Activated naive CD4-positive, alpha-beta T cell treated with anti-CD3 and anti-CD28 coated beads, Interleukin-2, amount 50 U/mL, for 72 hours (primary cell): ENCODE measurements around the gene SAMD14. TPM values are rescaled to one million over a fixed set of nuclear protein-coding genes. Genes with fewer than 3 reads are reported as not detected.

ENCODE experiments used
- ATAC-seq, 2 donors: fragments of 150-1000 bp; cut with Tn5 transposase; 2 replicates each; pipeline ENCODE4 v1.10.0; 2021; ENCODE audit warnings: mild to moderate bottlenecking in 2 of 2, moderate library complexity in 2 of 2
- DNase-seq, 2 donors: peaks; one replicate each; pipeline ENCODE4 v3.0.0; 2021 to 2022; ENCODE audit warnings: low spot score in 2 of 2
- H3K27ac Mint-ChIP-seq, 2 donors: one replicate each; pipeline ENCODE4 v1.8.0; 2022; ENCODE audit warnings: mild to moderate bottlenecking in 2 of 2, mixed read lengths in 2 of 2
- H3K36me3 Mint-ChIP-seq, 2 donors: one replicate each; pipeline ENCODE4 v1.8.0; 2022; ENCODE audit warnings: mixed read lengths in 2 of 2
- H3K9me3 Mint-ChIP-seq, 2 donors: one replicate each; pipeline ENCODE4 v1.8.0; 2022; ENCODE audit warnings: mixed read lengths in 2 of 2
- total RNA-seq, 2 donors: library from RNA; stranded (reverse); gene quantifications; one replicate each; pipeline ENCODE4 v1.2.3, GENCODE V29; 2022

The SAMD14 gene
- total RNA-seq: 1 to 10 TPM; 1.3 to 4.4 TPM

DNA sequence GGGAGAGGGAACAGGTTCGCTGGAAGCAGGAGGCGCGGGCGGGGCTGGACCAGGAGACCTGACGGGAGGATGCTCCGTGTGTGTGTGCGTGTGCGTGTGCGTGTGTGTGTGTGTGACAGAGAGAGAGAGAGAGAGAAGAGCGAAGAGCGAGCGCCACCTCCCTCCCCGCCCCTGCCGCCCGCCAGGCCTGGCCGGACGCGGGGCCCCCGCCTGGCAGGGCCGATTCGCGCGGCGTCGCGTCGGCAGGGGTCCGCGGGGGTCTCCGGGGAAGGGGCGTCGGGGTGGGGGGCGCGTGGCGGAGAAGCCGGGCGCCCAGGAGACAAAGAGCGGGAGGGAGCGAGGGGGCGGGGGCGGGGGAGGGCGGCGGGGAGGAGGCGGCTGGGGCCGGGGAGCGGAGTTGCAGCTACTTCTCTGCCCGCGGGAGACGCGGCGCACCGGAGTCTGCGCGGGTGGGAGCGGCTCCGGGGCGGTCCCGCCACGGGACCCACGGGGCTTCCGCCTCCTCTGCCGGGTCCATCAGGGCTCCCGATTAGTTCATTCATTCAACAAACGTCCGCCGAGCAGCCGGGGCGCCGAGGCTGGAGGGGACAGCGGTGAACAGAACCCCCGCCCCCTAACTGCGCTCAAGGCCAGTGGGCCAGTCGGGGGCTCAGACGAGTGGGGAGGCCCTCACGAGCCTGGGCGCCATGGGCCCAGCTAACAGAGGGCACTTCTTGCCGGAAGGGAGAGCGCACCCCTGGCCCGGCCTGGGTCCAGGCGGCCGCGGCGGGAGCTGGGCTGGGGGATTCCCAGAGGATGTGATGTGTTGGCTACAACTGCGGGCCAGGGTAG is at the start of gene SAMD14:
SAMD14 (minus strand) TSS at position 433 of the 831 bp plus-strand sequence. CDS start 5,201 bp downstream, outside the sequence.
- Mint-ChIP-seq H3K36me3 (peaks cover 0 to 11% of the 10 kb centered on the region in 2 donors), H3K9me3 (no peaks in the 10 kb centered on the region), H3K27ac (peak within 1 kb of the TSS; percentile 68 to 79)
- peak; percentile 54 to 66 for ATAC-seq
- DNase-seq: peak in 1 of 2 donors; percentile 37

DNA sequence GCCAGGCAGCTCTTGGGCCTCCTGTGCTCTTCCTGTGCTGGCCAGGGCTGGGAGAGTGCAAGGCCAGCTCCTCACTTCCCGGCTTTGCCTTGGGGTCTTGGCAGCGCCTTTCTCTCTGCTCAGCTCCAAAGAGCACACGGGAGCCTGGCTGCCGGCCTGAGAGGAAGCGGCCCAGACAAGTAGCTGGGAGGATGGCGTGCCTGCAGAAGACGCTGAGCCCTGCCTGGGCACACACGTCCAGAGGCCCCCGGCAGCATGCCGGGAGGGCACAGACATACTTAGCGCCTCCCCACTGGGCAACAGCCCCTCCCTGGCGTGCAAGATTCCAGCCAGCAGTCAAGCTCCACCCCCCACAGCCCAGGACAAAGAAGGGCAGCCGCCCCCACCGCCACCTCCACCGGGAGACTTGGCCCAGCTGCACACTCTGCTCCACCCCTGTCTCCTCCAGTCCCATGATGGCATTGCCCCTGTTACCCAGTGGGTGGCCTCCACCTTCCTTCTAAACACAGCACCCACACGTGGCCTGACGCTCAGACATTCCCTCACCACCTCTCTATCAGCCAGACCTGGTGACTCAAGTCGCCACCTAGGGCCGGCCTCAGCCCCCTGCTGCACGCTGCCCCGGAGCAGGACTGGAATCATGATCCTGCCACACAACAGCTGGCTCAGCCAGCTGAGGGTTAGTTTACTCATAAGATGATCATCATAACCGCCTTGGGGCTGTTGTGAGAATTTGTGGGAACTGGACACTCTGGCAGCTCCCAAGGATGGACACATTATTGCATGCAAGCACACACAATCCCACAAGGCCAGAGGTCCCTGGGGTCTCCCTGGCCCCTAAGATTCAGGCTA is 48.2 kb upstream of the SAMD14 start:
- ATAC-seq (peak; percentile 87 to 95), DNase-seq (peak in 1 of 2 donors; percentile 49)
- Mint-ChIP-seq H3K27ac (peak overlapping the region in 1 of 2 donors; percentile 57), H3K36me3 (no peaks in the 10 kb centered on the region), H3K9me3 (no peaks in the 10 kb centered on the region)

DNA sequence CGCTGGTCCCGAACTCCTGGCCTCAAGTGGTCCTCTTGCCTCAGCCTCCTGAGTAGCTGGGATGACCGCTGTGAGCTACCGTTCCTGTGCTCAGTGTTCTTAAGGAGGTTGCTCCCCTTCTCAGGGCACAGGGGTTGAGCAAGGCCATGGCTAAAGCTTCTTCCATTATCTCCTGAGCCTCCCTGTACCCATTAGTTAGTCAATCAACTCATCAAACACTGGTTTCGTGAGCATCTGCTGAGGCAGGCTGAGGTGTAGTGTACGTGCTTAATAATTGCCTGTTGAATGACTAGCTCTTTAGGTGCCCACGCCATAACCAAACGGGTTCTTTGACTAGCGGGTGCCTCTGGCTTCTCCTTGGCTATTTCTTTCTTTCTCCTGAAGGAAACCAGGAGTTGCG is 47.5 kb upstream of the SAMD14 start:
- Mint-ChIP-seq H3K27ac (peak overlapping the region in 1 of 2 donors; percentile 57), H3K9me3 (no peaks in the 10 kb centered on the region), H3K36me3 (no peaks in the 10 kb centered on the region)
- ATAC-seq: no peak
- no peak for DNase-seq

DNA sequence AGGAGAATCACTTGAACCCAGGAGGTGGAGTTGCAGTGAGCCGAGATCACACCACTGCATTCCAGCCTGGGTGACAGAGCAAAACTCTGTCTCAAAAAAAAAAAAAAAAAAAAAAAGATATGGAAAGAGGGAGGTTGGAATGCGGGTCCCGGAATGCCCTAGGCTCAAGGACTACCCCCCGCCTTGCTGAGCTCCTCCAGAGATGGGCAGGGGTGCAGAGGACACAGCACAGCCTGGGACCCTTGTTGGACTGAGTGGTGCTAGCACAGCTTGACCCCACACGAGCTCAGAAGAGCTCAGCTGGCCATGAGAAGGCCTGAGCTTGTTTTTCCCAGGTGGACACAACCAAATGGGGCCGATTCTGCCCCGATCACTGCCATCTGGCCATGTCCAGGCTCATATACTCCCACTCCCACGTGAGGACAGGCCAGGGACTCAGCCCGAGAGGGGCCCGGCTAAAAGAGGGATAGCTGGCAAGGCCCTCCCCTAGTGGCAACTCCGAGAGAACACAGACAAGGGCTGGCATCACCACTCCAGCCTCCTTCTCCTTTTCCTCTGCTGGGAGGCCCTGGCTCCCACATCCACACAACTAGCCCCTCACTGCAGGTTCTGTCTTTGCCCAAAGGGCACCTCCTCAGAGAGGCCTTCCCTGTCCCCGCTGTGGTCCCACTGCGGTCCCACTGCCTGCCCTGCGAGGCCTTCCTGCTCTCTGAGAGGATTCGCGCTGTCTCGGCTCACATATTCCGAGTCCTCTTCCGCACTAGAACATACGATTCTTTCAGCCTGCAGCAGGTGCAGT is 46.8 kb upstream of the SAMD14 start:
- H3K27ac Mint-ChIP-seq: no peak overlapping the region
- ATAC-seq (no peak), DNase-seq (no peak)
- no peaks in the 10 kb centered on the region for H3K9me3 Mint-ChIP-seq
- no peaks in the 10 kb centered on the region for H3K36me3 Mint-ChIP-seq

DNA sequence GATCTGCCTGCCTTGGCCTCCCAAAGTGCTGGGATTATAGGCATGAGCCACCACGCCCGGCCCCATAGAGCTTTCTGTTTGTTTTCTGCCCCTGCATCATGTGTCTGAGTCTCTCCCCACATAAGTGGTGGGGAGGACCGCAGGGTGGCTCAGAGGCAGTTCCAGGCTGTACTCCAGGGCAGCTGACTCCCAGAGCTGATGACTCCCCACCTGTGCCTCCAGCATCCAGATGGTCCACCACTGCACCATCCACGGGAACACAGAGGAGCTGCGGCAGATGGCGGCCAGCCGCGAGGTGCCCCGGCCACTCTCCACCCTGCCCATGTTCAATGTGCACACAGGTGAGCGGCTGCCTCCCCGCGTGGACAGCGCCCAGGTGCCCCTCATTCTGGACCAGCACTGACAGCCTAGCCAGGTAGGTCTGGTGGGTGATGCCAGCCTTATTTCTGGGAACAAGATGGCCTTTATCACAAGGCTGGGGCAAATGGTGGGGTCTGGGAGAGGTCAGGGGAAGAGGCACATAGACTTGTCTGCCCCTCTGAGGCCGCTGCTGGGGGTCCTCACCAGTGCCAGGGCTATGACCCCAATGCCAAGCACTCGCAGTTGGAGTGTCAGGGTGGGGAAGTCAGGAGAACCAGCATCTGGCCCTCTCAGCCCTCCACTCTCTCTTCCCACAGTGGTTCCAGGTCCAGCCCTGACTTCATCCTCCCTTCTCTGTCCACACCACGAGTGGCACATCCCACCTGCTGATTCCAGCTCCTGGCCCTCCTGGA is 45.3 kb upstream of the SAMD14 start:
- DNase-seq (no peak), ATAC-seq (no peak)
- Mint-ChIP-seq H3K27ac (no peak overlapping the region), H3K36me3 (no peaks in the 10 kb centered on the region), H3K9me3 (no peaks in the 10 kb centered on the region)

DNA sequence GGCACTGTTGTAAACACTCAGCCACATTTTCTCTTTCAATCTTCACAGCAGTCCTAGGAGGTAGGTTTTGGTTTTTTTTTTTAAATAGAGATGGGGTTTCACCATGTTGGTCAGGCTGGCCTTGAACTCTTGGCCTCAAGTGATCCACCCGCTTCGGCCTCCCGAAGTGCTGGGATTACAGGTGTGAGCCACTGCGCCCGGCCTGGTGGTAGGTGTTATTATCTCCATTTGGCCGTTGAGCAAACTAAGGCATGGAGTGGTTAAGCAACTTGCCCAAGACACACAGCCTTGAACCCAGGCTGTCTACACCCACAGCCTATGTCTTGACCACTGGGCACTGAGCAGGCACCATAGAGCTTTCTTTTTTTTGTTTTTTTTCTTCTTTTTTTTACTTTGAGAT is 44.5 kb upstream of the SAMD14 start:
- Mint-ChIP-seq H3K27ac (no peak overlapping the region), H3K9me3 (no peaks in the 10 kb centered on the region), H3K36me3 (no peaks in the 10 kb centered on the region)
- ATAC-seq: no peak
- DNase-seq: no peak

DNA sequence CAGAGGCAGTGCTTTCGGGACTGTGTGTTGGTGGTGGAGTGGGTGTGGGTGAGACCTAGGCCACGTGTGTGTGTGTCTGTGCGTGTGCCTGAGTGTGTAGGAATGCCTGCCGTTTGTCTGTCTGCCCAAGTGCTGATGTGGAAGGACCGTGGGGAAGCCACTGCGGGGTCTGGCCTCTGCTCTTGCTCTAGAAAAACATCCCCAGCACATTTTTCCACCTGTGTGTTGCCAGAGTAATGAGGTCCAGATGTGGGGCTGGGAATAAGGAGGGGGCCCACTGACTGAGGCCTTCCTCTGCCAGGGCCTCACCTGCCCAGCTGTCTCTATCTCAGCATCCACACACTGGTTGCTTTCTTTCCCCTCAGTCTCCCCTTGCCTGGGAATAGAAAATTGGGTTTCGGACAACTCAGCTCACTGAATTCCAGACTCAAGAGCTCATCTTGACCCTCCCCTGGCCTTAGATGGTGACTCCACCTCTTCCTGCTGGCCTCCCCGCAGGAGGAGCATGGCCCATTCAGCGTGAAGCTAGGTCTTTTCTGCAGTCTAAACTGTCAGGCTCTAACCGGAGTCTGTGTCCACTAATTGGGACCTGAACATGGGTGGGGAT is 43.5 kb upstream of the SAMD14 start:
- no peaks in the 10 kb centered on the region for H3K9me3 Mint-ChIP-seq
- H3K27ac Mint-ChIP-seq: no peak overlapping the region
- DNase-seq (no peak), ATAC-seq (no peak)
- H3K36me3 Mint-ChIP-seq: no peaks in the 10 kb centered on the region

DNA sequence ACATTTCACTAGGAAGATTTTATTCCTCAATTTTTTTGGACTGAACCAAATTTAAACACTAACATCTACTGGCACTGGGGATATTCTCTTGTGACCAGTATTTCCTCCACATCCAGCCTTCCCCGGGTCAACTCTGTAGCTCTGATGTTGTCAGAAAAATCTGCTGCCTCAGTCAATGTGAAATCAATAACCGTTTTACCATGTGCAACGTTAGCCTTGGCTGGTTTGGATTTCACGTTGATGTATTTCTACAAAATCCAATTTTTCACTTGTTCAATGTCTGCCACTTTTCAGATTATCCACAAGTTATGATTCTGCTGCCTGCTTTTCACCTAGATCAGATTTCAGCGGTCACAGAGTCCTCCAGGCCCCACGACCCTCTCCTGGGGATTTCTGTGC is 43.0 kb upstream of the SAMD14 start:
- Mint-ChIP-seq H3K27ac (no peak overlapping the region), H3K9me3 (no peaks in the 10 kb centered on the region), H3K36me3 (no peaks in the 10 kb centered on the region)
- ATAC-seq (no peak), DNase-seq (no peak)

DNA sequence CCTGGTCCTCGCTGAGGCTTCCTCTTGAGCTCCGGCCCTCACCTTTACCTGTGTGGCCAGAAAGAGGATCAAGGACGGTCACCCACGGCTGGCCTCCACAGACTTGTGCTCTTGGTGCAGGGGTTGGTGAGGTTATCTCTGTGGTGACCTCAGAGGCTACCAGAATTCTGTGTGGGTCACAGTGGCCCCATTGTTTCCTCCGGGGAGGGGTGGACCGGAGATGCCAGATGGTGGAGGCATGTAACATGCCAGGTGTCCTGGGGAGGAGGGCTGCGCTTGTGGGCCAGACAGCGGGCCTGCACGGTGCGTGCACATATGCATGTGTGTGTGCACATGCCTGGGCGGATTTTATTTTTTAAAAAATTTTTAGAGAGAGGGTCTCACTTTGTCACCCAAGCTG is 42.2 kb upstream of the SAMD14 start:
- ATAC-seq (no peak), DNase-seq (no peak)
- no peaks in the 10 kb centered on the region for H3K36me3 Mint-ChIP-seq
- H3K9me3 Mint-ChIP-seq: no peaks in the 10 kb centered on the region
- H3K27ac Mint-ChIP-seq: no peak overlapping the region

DNA sequence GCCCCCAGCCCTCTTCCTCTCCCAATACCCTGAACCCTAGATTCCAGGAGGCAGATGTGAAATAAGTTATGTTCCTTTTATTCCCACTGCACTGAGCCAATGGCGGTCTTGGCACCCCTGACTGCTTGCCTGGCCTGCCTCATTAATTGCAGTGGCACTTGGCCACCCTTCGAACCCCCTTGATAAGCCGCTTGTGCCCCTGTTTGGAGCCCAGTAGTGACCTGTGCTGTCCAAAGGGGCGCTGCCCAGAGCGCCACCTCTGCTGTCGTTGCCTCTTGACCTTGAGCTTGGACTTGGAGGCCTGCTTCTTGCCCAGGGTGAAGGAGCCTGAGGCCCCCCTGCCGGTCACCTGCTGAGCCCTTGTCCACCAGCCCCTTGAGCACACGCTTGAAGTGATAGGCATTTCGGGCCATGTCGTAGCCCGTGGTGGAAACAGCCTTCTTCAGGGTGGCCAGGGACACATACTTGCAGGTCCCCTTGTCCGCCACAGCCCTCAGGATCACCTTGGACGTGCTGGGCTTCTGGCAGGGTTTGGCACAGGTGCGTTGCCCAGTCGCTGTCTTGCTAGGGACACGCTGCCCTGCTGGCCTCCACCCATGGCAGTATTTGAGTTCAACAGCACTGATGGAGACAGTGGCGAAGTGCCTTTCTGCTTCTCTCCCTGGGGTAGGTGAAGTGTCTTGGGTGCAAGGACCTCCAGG is 41.6 kb upstream of the SAMD14 start:
- no peak for ATAC-seq
- DNase-seq: no peak
- no peak overlapping the region for H3K27ac Mint-ChIP-seq

DNA sequence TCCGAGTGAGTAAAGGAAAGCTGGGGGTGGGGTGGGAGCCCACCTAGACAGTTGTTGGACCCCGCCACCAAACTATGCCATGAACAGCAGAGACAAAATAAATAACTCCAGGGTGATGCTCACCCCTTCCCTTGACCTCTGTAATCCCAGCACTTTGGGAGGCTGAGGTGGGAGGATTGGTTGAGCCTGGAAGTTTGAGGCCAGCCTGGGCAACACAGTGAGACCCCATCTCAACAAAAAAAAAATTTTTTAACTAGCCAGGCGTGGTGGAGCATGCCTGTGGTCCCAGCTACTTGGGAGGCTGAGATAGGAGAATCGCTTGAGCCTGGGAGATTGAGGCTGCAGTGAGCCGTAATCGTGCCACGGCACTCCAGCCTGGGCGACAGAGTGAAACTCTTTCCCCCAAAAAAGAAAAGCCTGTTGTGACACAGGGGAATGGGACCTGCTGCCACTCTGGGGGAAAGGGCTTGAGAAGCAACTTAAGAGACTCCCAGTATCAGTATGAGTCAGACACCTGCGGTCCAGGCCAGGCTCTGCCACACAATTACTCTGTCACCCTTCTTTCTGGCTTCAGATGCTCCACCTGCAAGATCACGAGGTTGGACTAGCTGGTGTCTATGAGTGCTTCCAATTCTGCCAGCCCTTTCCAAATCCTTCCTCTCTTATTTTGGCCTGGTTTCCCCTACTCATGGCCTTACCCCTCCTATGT is 40.9 kb upstream of the SAMD14 start:
- no peaks in the 10 kb centered on the region for H3K9me3 Mint-ChIP-seq
- H3K27ac Mint-ChIP-seq: no peak overlapping the region
- ATAC-seq (peak in 1 of 2 donors; percentile 59), DNase-seq (no peak)
- H3K36me3 Mint-ChIP-seq: no peaks in the 10 kb centered on the region

More for the DNA sequence above, 41.6 kb upstream of the SAMD14 start:
- Mint-ChIP-seq H3K9me3 (no peaks in the 10 kb centered on the region), H3K36me3 (no peaks in the 10 kb centered on the region)

DNA sequence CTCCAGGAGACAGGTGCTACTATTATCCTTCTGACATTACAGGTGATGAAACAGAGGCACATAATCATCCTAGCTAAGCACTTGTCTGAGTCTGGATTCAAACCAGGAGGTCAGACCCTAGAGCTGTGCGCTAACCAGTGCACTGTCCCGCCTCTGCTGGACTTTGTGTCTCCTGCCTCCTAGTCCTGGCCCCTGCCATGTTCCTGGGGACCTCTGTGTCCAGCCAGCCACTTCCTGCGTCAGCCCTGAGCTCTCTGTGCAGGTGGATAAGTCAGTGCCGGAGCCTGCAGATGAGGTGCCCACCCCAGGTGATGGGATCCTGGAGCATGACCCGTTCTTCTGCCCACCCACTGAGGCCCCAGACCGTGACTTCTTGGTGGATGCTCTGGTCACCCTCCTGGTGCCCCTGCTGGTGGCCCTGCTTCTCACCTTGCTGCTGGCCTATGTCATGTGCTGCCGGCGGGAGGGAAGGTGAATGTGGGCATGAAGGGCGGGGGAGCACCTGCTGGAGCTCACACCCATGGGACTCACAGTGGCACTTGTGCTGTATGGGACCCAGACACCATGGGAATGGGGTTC is 40.0 kb upstream of the SAMD14 start:
- no peak for ATAC-seq
- peak overlapping the region in 1 of 2 donors; percentile 79 for H3K27ac Mint-ChIP-seq
- H3K36me3 Mint-ChIP-seq: no peaks in the 10 kb centered on the region
- no peak for DNase-seq
- no peaks in the 10 kb centered on the region for H3K9me3 Mint-ChIP-seq

DNA sequence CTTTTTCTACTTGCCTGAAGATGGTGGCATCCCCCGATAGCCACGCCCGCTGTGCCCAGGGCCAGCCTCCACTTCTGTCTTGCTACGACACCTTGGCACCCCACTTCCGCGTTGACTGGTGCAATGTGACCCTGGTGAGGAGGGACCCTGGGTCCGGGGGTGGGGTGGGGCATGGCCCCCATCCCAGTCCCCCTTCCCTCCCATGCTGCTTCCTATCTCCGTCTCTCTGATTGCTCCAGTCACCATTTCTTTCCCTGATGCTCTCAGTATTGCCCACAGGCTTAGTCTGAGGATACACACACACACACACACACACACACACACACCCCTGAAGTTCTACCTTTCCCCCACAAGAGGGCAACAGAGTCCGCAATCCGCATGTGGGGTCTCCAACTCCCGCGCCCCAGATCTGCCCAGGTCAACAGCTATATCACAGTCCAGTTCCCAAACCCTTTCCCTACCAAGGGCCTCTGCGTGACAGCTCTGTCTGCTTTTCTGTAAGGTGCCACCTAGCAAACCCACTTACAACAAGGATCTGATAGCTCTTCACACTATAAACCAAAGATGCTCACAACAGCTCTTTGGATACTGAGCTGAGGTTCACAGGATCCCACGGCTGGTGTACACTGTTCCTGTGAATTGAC is 39.3 kb upstream of the SAMD14 start:
- Mint-ChIP-seq H3K27ac (peak overlapping the region in 1 of 2 donors; percentile 79), H3K36me3 (no peaks in the 10 kb centered on the region)
- ATAC-seq: peak; percentile 73 to 82

DNA sequence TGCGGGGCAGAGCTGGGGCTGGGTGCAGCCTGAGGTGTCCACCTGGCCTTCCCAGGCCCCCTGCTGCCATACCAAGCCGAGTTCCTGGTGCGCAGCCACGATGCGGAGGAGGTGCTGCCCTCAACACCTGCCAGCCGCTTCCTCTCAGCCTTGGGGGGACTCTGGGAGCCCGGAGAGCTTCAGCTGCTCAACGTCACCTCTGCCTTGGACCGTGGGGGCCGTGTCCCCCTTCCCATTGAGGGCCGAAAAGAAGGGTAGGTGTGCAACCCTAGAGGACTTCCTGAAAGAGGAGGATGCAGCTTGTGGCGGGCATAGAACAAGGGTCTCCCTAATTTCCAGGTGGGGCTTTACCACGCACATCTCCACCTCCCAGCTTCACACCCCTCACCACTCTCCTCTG is 38.4 kb upstream of the SAMD14 start:
- Mint-ChIP-seq H3K9me3 (no peaks in the 10 kb centered on the region), H3K27ac (peak overlapping the region in 1 of 2 donors; percentile 79), H3K36me3 (no peaks in the 10 kb centered on the region)
- DNase-seq (no peak), ATAC-seq (no peak)

More for the DNA sequence above, 39.3 kb upstream of the SAMD14 start:
- DNase-seq: peak in 1 of 2 donors; percentile 54
- no peaks in the 10 kb centered on the region for H3K9me3 Mint-ChIP-seq
